Mesenteric fat pad (tissue), 1 donor: Measurements from ENCODE around the gene NAT16. TPM values are rescaled to one million over a fixed set of nuclear protein-coding genes. Genes with fewer than 3 reads are reported as not detected.
"Not testable (repeated sequence)": the region's sequence is repeated elsewhere in the genome, so short reads cannot be mapped to it uniquely, and the experiment has no call there.

Experiments used
- DNase-seq: peaks from one replicate; pipeline ENCODE4 v3.0.0-alpha.2; 2020; ENCODE audit warnings: low spot score
- total RNA-seq: library from RNA; stranded (reverse); fragmentation: NEBNext Ultra II Directional; extraction: Animal tissue kit (Norgen Biotek cat#: 25700); gene quantifications from one replicate; pipeline ENCODE4 v1.2.1, GENCODE V29; 2021
- donor health status: DM: yes; HTN: yes; CAD: no.

The NAT16 gene
- total RNA-seq, 1 donor from 2014 or later = not detected

- no peak for DNase-seq
Observed at GRCh38 chr7:101161692-101162471, 18.2 kb downstream of the NAT16 start.

GRCh38 chr7:101160910-101161309 lies 19.2 kb downstream of the NAT16 start:
- no peak for DNase-seq

- DNase-seq = no peak
Observed at GRCh38 chr7:101159696-101160674, 20.1 kb downstream of the NAT16 start.

GRCh38 chr7:101156866-101157589 lies 23.1 kb downstream of the NAT16 start:
- DNase-seq = no peak

- no peak for DNase-seq
Observed at GRCh38 chr7:101156277-101156676, 23.8 kb downstream of the NAT16 start.

GRCh38 chr7:101155303-101155702 lies 24.8 kb downstream of the NAT16 start:
- DNase-seq = no peak

- DNase-seq = no peak
Observed at GRCh38 chr7:101154693-101155102, 25.4 kb downstream of the NAT16 start.

- DNase-seq = peak; percentile 95
Observed at GRCh38 chr7:101153969-101154692, 26.0 kb downstream of the NAT16 start, which contains the start of gene AP1S1. Gene AP1S1, plus strand, starts transcription at chr7:101154476. Its CDS starts 39 bp downstream, at chr7:101154515.

GRCh38 chr7:101151908-101152651 lies 28.0 kb downstream of the NAT16 start:
- DNase-seq = no peak

GRCh38 chr7:101140746-101141382 lies 39.2 kb downstream of the NAT16 start:
- DNase-seq = no peak

GRCh38 chr7:101140339-101140699 lies 39.8 kb downstream of the NAT16 start:
- no peak for DNase-seq

GRCh38 chr7:101138213-101138870 lies 41.8 kb downstream of the NAT16 start:
- no peak for DNase-seq

- no peak for DNase-seq
Observed at GRCh38 chr7:101137651-101138212, 42.4 kb downstream of the NAT16 start.

GRCh38 chr7:101134399-101134980 lies 45.6 kb downstream of the NAT16 start:
- no peak for DNase-seq

- no peak for DNase-seq
Observed at GRCh38 chr7:101133621-101134398, 46.3 kb downstream of the NAT16 start.

GRCh38 chr7:101132626-101133600 lies 47.2 kb downstream of the NAT16 start:
- not testable (repeated sequence) for DNase-seq
